Keratinocyte (primary cell): Measurements from ENCODE around the gene PLD1. TPM values are rescaled to one million over a fixed set of nuclear protein-coding genes. Genes with fewer than 3 reads are reported as not detected.

Experiments used
- DNase-seq: peaks from one replicate; pipeline ENCODE4 v3.0.0-alpha.2; 2011; ENCODE audit warnings: low read depth, missing footprints, low spot score
- FAIRE-seq: peaks from 2 replicates; lab custom pipeline; 2011; peaks lifted over from hg19 to GRCh38; lab: Jason Lieb, UNC
- H2AFZ ChIP-seq: 2 replicates; pipeline ENCODE4 v1.6.0; 2012; ENCODE audit warnings: low read length, control low read depth, inconsistent platforms; ENCODE audit not compliant: control insufficient read depth
- H3K27ac ChIP-seq: 2 replicates; pipeline ENCODE4 v1.5.1; 2011; ENCODE audit warnings: low read length; ENCODE audit not compliant: control insufficient read depth, insufficient read depth
- H3K27me3 ChIP-seq: 3 replicates; pipeline ENCODE4 v1.6.0; 2011; ENCODE audit warnings: low read length; ENCODE audit not compliant: control insufficient read depth, insufficient read depth; ENCODE audit errors: extremely low read depth
- H3K36me3 ChIP-seq, 2 experiments: 2 replicates in 1 of 2; 3 replicates in 1 of 2; pipeline ENCODE4 v1.5.1; 2011; ENCODE audit warnings: low read length in 2 of 2, mild to moderate bottlenecking in 1 of 2; ENCODE audit not compliant: control insufficient read depth in 2 of 2, insufficient read depth in 2 of 2; ENCODE audit errors: extremely low read depth in 1 of 2
- H3K4me1 ChIP-seq: 3 replicates; pipeline ENCODE4 v1.5.1; 2011; ENCODE audit warnings: low read length; ENCODE audit not compliant: control insufficient read depth, insufficient read depth; ENCODE audit errors: extremely low read depth
- H3K4me2 ChIP-seq: 3 replicates; pipeline ENCODE4 v1.6.0; 2011; ENCODE audit warnings: low read depth, low read length; ENCODE audit not compliant: control insufficient read depth, insufficient read depth; ENCODE audit errors: extremely low read depth
- H3K4me3 ChIP-seq, 3 experiments: fragments of 200-600 bp in 1 of 3; sonication (generic) in 1 of 3; 2 replicates in 2 of 3; 3 replicates in 1 of 3; pipeline ENCODE4 v1.5.1; 2011 to 2016; ENCODE audit warnings: low read length in 3 of 3, mild to moderate bottlenecking in 3 of 3, control low read depth in 2 of 3, inconsistent platforms in 1 of 3, low read depth in 1 of 3, mixed read lengths in 1 of 3, mixed run types in 1 of 3, moderate library complexity in 1 of 3; ENCODE audit not compliant: control insufficient read depth in 2 of 3, insufficient read depth in 2 of 3; ENCODE audit errors: extremely low read depth in 1 of 3
- H3K79me2 ChIP-seq: 2 replicates; pipeline ENCODE4 v1.6.0; 2012; ENCODE audit warnings: low read length; ENCODE audit not compliant: control insufficient read depth, insufficient read depth
- H3K9ac ChIP-seq: 3 replicates; pipeline ENCODE4 v1.6.0; 2011; ENCODE audit warnings: low read length; ENCODE audit not compliant: control insufficient read depth, insufficient read depth; ENCODE audit errors: extremely low read depth
- H3K9me1 ChIP-seq: 3 replicates; pipeline ENCODE4 v1.6.0; 2011; ENCODE audit warnings: low read length; ENCODE audit not compliant: control insufficient read depth, insufficient read depth; ENCODE audit errors: extremely low read depth
- H3K9me3 ChIP-seq: 2 replicates; pipeline ENCODE4 v1.5.1; 2012; ENCODE audit warnings: low read depth, low read length; ENCODE audit not compliant: control insufficient read depth
- H4K20me1 ChIP-seq: 3 replicates; pipeline ENCODE4 v1.6.0; 2011; ENCODE audit warnings: low read length; ENCODE audit not compliant: control insufficient read depth, insufficient read depth; ENCODE audit errors: extremely low read depth
- CTCF ChIP-seq, 3 experiments: IDR thresholded peaks in 1 of 3; conservative IDR thresholded peaks in 1 of 3; optimal IDR thresholded peaks in 1 of 3; 2 replicates in 2 of 3; 3 replicates in 1 of 3; pipeline versions ENCODE3 to v1.5.1; 2011; ENCODE audit warnings: low read length in 3 of 3, mild to moderate bottlenecking in 3 of 3, moderate library complexity in 2 of 3, control low read depth in 1 of 3, inconsistent platforms in 1 of 3; ENCODE audit not compliant: insufficient read depth in 2 of 3; ENCODE audit errors: extremely low read depth in 1 of 3
- EZH2 ChIP-seq: IDR thresholded peaks from one replicate; pipeline ENCODE4 v1.6.1; 2012; ENCODE audit warnings: inconsistent platforms, mild to moderate bottlenecking, low read length, moderate library complexity
- dilution Hi-C: fragments of 300-500 bp; cut with MboI; formaldehyde crosslinking; loops from one replicate; pipeline ENCODE4 v1.7.0; 2020; ENCODE audit warnings: low sequenced_read_pairs; ENCODE audit not compliant: extremely low pct_ligation_motif_present
- polyA plus RNA-seq, 5 experiments: library from polyadenylated mRNA; depleted of rRNA in 3 of 5; stranded (reverse) in 3 of 5; stranded (forward) in 1 of 5; unstranded in 1 of 5; fragments of >200 nt; gene quantifications; 1 replicate in 1 of 5; 2 replicates in 3 of 5; 3 replicates in 1 of 5; pipeline versions ENCODE4 v1.2.1 to v1.2.3, GENCODE V29; 2011 to 2012; ENCODE audit warnings: missing spikeins in 2 of 5, low read depth in 1 of 5, low replicate concordance in 1 of 5

PLD1 gene
- polyA plus RNA-seq, 1 donor (not counting 4 experiments of a cell fraction or from before 2014, with no cell fraction given): 14.7 TPM

DNA sequence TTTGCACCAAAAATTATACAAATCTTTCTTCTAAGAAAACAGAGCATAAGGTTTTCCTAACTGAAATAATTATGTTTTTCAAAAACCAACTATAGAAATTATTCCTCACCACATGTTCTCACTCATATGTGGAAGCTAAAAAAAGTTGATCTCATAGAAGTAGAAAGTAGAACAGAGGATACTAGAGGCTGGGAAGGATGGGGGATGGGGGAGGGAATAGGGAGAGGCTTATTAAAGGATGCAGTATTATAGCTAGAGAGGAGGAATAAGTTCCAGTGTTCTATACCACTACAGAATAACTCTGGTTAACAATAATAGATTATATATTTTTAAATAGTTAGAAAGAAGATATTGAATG, 20.2 kb upstream of the PLD1 start:
- dilution Hi-C loops: no loop called here
- H3K9me3 ChIP-seq: no peaks in the 10 kb centered on the region
- H3K27me3 ChIP-seq: no peaks in the 10 kb centered on the region
- FAIRE-seq: no peak
- H3K9me1 ChIP-seq: no peaks in the 10 kb centered on the region
- H3K4me1 ChIP-seq: no peaks in the 10 kb centered on the region
- no peak overlapping the region for H2AFZ ChIP-seq
- no peak overlapping the region for H3K9ac ChIP-seq
- H3K27ac ChIP-seq: no peak overlapping the region
- H3K79me2 ChIP-seq: no peaks in the 10 kb centered on the region
- no peak overlapping the region for H3K4me3 ChIP-seq
- no peak overlapping the region for H3K4me2 ChIP-seq
- no peak for DNase-seq
- no peaks in the 10 kb centered on the region for H4K20me1 ChIP-seq
- TF ChIP-seq EZH2 (no peak), CTCF (optimal IDR thresholded peaks at IDR 0.05 in 1 of 3, IDR thresholded peaks at IDR 0.05 in 1 of 3, conservative IDR thresholded peaks at IDR 0.05 in 1 of 3; ENCODE audit: extremely low read depth in 1 of 3, insufficient read depth in 2 of 3, low read length in 3 of 3) (no peak)
- no peaks in the 10 kb centered on the region for H3K36me3 ChIP-seq

- H3K36me3 ChIP-seq: no peaks in the 10 kb centered on the region
- H3K4me1 ChIP-seq: no peaks in the 10 kb centered on the region
- no peaks in the 10 kb centered on the region for H3K27me3 ChIP-seq
- H4K20me1 ChIP-seq: no peaks in the 10 kb centered on the region
- peak overlapping the region; percentile 30 for H3K9ac ChIP-seq
- no peaks in the 10 kb centered on the region for H3K79me2 ChIP-seq
- H3K4me2 ChIP-seq: no peak overlapping the region
- no peaks in the 10 kb centered on the region for H3K9me1 ChIP-seq
- peak; percentile 75 for FAIRE-seq
- TF ChIP-seq EZH2: no peak
- peak; percentile 88 to 97 (median 97) for TF ChIP-seq CTCF (optimal IDR thresholded peaks at IDR 0.05 in 1 of 3, IDR thresholded peaks at IDR 0.05 in 1 of 3, conservative IDR thresholded peaks at IDR 0.05 in 1 of 3; ENCODE audit: extremely low read depth in 1 of 3, insufficient read depth in 2 of 3, low read length in 3 of 3)
- dilution Hi-C loops: no loop called here
- no peak overlapping the region for H3K4me3 ChIP-seq
- no peak overlapping the region for H3K27ac ChIP-seq
- H2AFZ ChIP-seq: peak overlapping the region; percentile 82
- no peak for DNase-seq
- no peaks in the 10 kb centered on the region for H3K9me3 ChIP-seq
These were observed 19.7 kb upstream of the PLD1 start for GRCh38 chr3:171829841-171830517.
